HEK293 (cell line): ENCODE data around the gene PLEKHA4.

Experiments
- CTCF ChIA-PET: fragments of 350-600 bp; formaldehyde crosslinking; extraction: SDS; loops from one replicate; lab custom pipeline; 2021; ENCODE audit warnings: antibody characterized with exemption; lab: Yijun Ruan, JAX
- POLR2A ChIA-PET: fragments of 300-600 bp; formaldehyde crosslinking; extraction: SDS; loops from one replicate; lab custom pipeline; 2020; ENCODE audit warnings: antibody characterized with exemption, inconsistent platforms; lab: Yijun Ruan, JAX
- H3K27ac ChIP-seq: fragments of 200-500 bp; sonication (Bioruptor generic); 2 replicates; pipeline ENCODE4 v1.5.1; 2014; ENCODE audit warnings: low read depth, low read length, control low read depth, inconsistent platforms; ENCODE audit errors: extremely low read depth
- H3K36me3 ChIP-seq, 2 experiments: fragments of 200-500 bp in 1 of 2; sonication (Bioruptor generic) in 1 of 2; 1 replicate in 1 of 2; 2 replicates in 1 of 2; pipeline ENCODE4 v1.5.1; 2014 to 2017; ENCODE audit warnings: inconsistent platforms in 2 of 2, low read length in 2 of 2; ENCODE audit not compliant: control insufficient read depth in 2 of 2, insufficient read depth in 1 of 2
- H3K4me1 ChIP-seq: fragments of 200-500 bp; sonication (Bioruptor generic); 2 replicates; pipeline ENCODE4 v1.5.1; 2014; ENCODE audit warnings: mild to moderate bottlenecking, low read length, inconsistent platforms; ENCODE audit not compliant: control insufficient read depth, insufficient read depth
- H3K4me3 ChIP-seq: 2 replicates; pipeline ENCODE4 v1.5.1; 2011; ENCODE audit warnings: low read depth, mild to moderate bottlenecking, control low read depth, low read length, moderate library complexity
- H3K9me3 ChIP-seq: fragments of 200-500 bp; sonication (Bioruptor generic); 2 replicates; pipeline ENCODE4 v1.5.1; 2014; ENCODE audit warnings: low read depth, low read length, inconsistent platforms; ENCODE audit not compliant: control insufficient read depth, insufficient read depth
- ELK4 ChIP-seq: IDR thresholded peaks from 2 replicates; pipeline ENCODE4 v1.6.1; 2011; ENCODE audit warnings: mild to moderate bottlenecking, low read depth, low read length, borderline replicate concordance
- OVOL3 ChIP-seq: fragments of 450-650 bp; formaldehyde crosslinking; IDR thresholded peaks from 2 replicates; pipeline ENCODE4 v1.5.1; 2016; ENCODE audit warnings: missing biosample characterization, missing genetic modification characterization
- PRDM4 ChIP-seq: fragments of 450-650 bp; formaldehyde crosslinking; IDR thresholded peaks from 2 replicates; pipeline ENCODE4 v1.5.1; 2017; ENCODE audit warnings: missing biosample characterization, missing genetic modification characterization
- SCRT2 ChIP-seq: fragments of 450-650 bp; formaldehyde crosslinking; IDR thresholded peaks from 2 replicates; pipeline ENCODE4 v1.5.1; 2016; ENCODE audit warnings: missing biosample characterization, missing genetic modification characterization
- WT1 ChIP-seq: fragments of 450-650 bp; formaldehyde crosslinking; IDR thresholded peaks from 2 replicates; pipeline ENCODE4 v1.5.1; 2016; ENCODE audit warnings: missing biosample characterization, missing genetic modification characterization
- ZBTB21 ChIP-seq: fragments of 450-650 bp; formaldehyde crosslinking; IDR thresholded peaks from 2 replicates; pipeline ENCODE4 v1.5.1; 2017; ENCODE audit warnings: missing biosample characterization, missing genetic modification characterization
- ZIC2 ChIP-seq: fragments of 450-650 bp; formaldehyde crosslinking; IDR thresholded peaks from 2 replicates; pipeline ENCODE4 v1.5.1; 2016; ENCODE audit warnings: missing biosample characterization, missing genetic modification characterization
- ZNF140 ChIP-seq: fragments of 450-650 bp; formaldehyde crosslinking; IDR thresholded peaks from 2 replicates; pipeline ENCODE4 v1.5.1; 2016; ENCODE audit warnings: missing biosample characterization, missing genetic modification characterization
- ZNF148 ChIP-seq: fragments of 450-650 bp; formaldehyde crosslinking; IDR thresholded peaks from 2 replicates; pipeline ENCODE4 v1.5.0; 2017; ENCODE audit warnings: missing biosample characterization, missing genetic modification characterization, borderline replicate concordance
- ZNF223 ChIP-seq: fragments of 450-650 bp; formaldehyde crosslinking; IDR thresholded peaks from 2 replicates; pipeline ENCODE4 v1.5.1; 2016; ENCODE audit warnings: missing biosample characterization, missing genetic modification characterization
- ZNF423 ChIP-seq: fragments of 450-650 bp; formaldehyde crosslinking; IDR thresholded peaks from 2 replicates; pipeline ENCODE4 v1.5.1; 2016; ENCODE audit warnings: missing biosample characterization, missing genetic modification characterization
- ZNF658 ChIP-seq: fragments of 450-650 bp; formaldehyde crosslinking; IDR thresholded peaks from 2 replicates; pipeline ENCODE4; 2016; ENCODE audit warnings: missing biosample characterization, missing genetic modification characterization
- ZNF830 ChIP-seq: fragments of 450-650 bp; IDR thresholded peaks from 2 replicates; pipeline ENCODE4 v1.5.0; 2018; ENCODE audit warnings: missing biosample characterization, missing genetic modification characterization, low read depth, mild to moderate bottlenecking, moderate library complexity
- ZSCAN16 ChIP-seq: fragments of 450-650 bp; formaldehyde crosslinking; IDR thresholded peaks from 2 replicates; pipeline ENCODE4 v1.5.1; 2016; ENCODE audit warnings: missing biosample characterization, missing genetic modification characterization

PLEKHA4 gene

GRCh38 chr19:48874303-48875135 is 6.1 kb upstream of the PLEKHA4 start (continued):
- TF ChIP-seq ZNF148 (tag by site-specific recombination) (no peak), ZBTB21 (no peak), OVOL3 (tag by site-specific recombination) (0 out of 2 replicates have a peak, but pooled peaks have one; percentile 14), ZSCAN16 (tag by site-specific recombination) (no peak)
- TF ChIP-seq, all 188 proteins: peak for 21

- no peak for TF ChIP-seq ZNF830
- no peak for TF ChIP-seq ZNF658
- TF ChIP-seq ZNF140 (tag by site-specific recombination): no peak
- TF ChIP-seq ZNF423 (tag by site-specific recombination): no peak
- peak; percentile 22; the same call in 1 of the 2 replicates for TF ChIP-seq ZIC2 (tag by site-specific recombination)
- no peak for TF ChIP-seq ELK4
- no peak for TF ChIP-seq ZNF223 (tag by site-specific recombination)
- 0 out of 2 replicates have a peak, but pooled peaks have one; percentile 6 for TF ChIP-seq ZBTB21
- no peak for TF ChIP-seq SCRT2
- peak; percentile 48 for TF ChIP-seq WT1 (tag by site-specific recombination)
- no peak for TF ChIP-seq PRDM4
- no peaks in the 10 kb centered on the region for H3K9me3 ChIP-seq
- ChIA-PET POLR2A (interaction anchor here (0.5 to 3.2 kb wide), 17 partner anchors 13 to 255 kb away, joined by 3 to 33 read pairs (median 8); partner anchors contain the start of genes BAX, FTL, GYS1 and NUCB1), CTCF (interaction anchor here (0.6 to 4.1 kb wide), 10 partner anchors 31 to 236 kb away, joined by 3 to 22 read pairs (median 3); partner anchors contain the start of genes GYS1, HSD17B14 and RUVBL2)
- H3K27ac ChIP-seq: peak overlapping the region; percentile 93
- peak overlapping the region; percentile 80 for H3K4me3 ChIP-seq
- peaks cover 25% of the 10 kb centered on the region for H3K4me1 ChIP-seq
- H3K36me3 ChIP-seq: peaks cover 0 to 29% of the 10 kb centered on the region in 2 experiments; a peak in 2 of 3 replicates
Measured at GRCh38 chr19:48873476-48874302, 5.3 kb upstream of the PLEKHA4 start.
